GM18502 (cell line): ENCODE measurements around the gene SHISA7.
A peak's percentile ranks its signal among the peaks of the same experiment; 100 is the strongest.

Experiments
- ATAC-seq: cut with Tn5 transposase; IDR thresholded peaks from one replicate; pipeline ENCODE4 v1.9.1; 2021; ENCODE audit warnings: mild to moderate bottlenecking; ENCODE audit not compliant: unreplicated experiment, poor library complexity

The SHISA7 gene

GRCh38 chr19:55443045-55443823 lies at the start of gene SHISA7:
Gene SHISA7, minus strand, starts transcription at chr19:55443300. Its CDS starts 437 bp downstream, at chr19:55442863.
- ATAC-seq: no peak

- ATAC-seq: no peak
Measured at GRCh38 chr19:55492362-55492944, 49.4 kb upstream of the SHISA7 start.

GRCh38 chr19:55491546-55492360 lies 48.7 kb upstream of the SHISA7 start:
- ATAC-seq: no peak

GRCh38 chr19:55490478-55491432 lies 47.7 kb upstream of the SHISA7 start:
- no peak for ATAC-seq

GRCh38 chr19:55489711-55490477 lies 46.8 kb upstream of the SHISA7 start:
- ATAC-seq: no peak

- ATAC-seq: no peak
Measured at GRCh38 chr19:55488986-55489710, 46.0 kb upstream of the SHISA7 start.

GRCh38 chr19:55487924-55488687 lies 45.0 kb upstream of the SHISA7 start, which contains the start of gene SSC5D:
Gene SSC5D, plus strand, starts transcription at chr19:55488436. Its CDS starts 154 bp downstream, at chr19:55488590.
- ATAC-seq: no peak

- ATAC-seq: no peak
Measured at GRCh38 chr19:55486971-55487923, 44.1 kb upstream of the SHISA7 start.

GRCh38 chr19:55486043-55486970 lies 43.2 kb upstream of the SHISA7 start:
- ATAC-seq: no peak

GRCh38 chr19:55485439-55486011 lies 42.4 kb upstream of the SHISA7 start:
- no peak for ATAC-seq

GRCh38 chr19:55484593-55485438 lies 41.7 kb upstream of the SHISA7 start, which contains the start of gene NAT14:
Gene NAT14, plus strand, starts transcription at chr19:55485188. Its CDS starts 521 bp downstream, at chr19:55485709.
- ATAC-seq: peak; percentile 61

GRCh38 chr19:55483706-55484592 lies 40.8 kb upstream of the SHISA7 start:
- no peak for ATAC-seq

- ATAC-seq: no peak
Measured at GRCh38 chr19:55482967-55483705, 40.0 kb upstream of the SHISA7 start.
